HG03439 (cell line): ENCODE measurements around the gene PPP1R12B.
"Not testable (repeated sequence)": the region's sequence is repeated elsewhere in the genome, so short reads cannot be mapped to it uniquely, and the experiment has no call there.

Experiments used
- ATAC-seq: cut with Tn5 transposase; IDR thresholded peaks from one replicate; pipeline ENCODE4 v1.9.1; 2021; ENCODE audit warnings: mild to moderate bottlenecking, moderate library complexity; ENCODE audit not compliant: unreplicated experiment

Gene PPP1R12B

DNA sequence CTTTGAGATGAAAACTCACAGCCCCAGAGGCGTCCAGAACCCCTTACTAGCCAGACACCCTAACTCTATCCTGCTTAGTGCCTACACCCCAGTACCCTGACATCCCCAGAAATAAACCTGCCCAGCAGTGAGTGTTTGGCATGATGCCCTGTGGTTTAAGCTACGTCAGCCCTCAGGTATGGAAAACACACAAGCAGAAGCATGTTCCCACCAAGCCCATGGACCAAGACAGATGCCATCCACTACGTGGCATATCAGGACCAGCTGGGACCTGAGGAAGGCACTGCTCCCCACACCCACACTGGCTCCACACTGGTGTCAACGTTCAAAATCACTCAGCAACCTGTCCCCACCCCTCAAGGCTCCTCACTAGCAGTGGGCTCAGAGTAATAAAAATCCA lies 245.3 kb downstream of the PPP1R12B start:
- no peak for ATAC-seq

GRCh38 chr1:202596638-202597037 lies 248.1 kb downstream of the PPP1R12B start:
- ATAC-seq: no peak

DNA sequence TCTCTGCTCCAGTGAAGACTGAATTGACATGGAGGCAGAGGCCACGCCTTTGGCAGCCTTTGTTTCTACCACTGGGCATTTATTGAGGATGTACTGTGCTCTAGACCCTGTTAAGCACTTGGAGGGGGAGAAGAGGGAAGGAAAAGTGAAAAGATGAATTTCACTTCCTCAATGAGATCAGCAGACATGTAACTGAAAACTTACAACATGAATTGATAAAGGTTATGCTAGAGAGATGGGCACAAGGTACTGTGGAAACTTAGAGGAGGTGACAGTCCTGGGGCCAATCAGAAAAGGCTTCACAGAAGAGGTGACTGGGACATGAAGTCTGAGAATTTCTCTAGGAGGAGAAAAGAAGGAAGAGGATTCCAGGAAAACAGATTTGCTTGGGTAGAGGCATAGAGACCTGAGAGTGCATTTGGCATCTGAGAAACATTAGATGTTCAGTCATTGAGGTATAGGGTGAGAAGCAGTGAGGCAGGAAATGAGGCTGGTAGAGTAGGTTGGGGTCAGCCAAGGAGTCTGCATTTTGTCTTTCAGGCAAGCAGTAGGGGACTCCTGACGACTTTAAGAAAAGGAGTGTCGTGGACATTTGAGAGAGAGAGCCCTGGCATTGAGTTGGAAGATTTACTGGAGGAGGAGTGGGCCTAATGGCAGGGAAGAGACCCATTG lies 248.7 kb downstream of the PPP1R12B start:
- no peak for ATAC-seq

GRCh38 chr1:202599669-202600431 lies 251.4 kb downstream of the PPP1R12B start:
- no peak for ATAC-seq

- no peak for ATAC-seq
Measured at GRCh38 chr1:202600432-202601041, 252.0 kb downstream of the PPP1R12B start.

GRCh38 chr1:202603435-202603834 lies 254.9 kb downstream of the PPP1R12B start:
- ATAC-seq: no peak

- ATAC-seq: no peak
Measured at GRCh38 chr1:202605515-202605914, 257.0 kb downstream of the PPP1R12B start.

GRCh38 chr1:202612036-202612435 lies 263.5 kb downstream of the PPP1R12B start:
- ATAC-seq: not testable (repeated sequence)

DNA sequence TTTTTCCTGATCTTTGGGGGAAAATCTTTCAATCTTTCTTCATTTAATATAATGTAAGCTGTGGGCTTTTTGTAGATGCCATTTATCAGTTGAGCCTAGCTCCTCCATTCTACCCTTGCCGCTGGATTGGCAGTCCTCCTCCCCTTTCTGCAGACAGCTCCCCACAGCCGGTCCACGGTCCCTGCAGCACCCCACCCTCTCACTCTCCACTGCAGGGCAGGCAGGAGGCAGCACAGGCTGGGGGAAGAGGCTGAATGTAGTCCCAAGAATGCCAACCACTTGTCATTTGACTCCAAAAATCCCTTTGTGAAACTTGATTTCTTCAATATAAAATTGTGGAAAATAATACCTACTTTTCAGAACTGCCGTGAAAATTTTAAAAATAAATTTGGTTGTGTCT lies 265.1 kb downstream of the PPP1R12B start:
- ATAC-seq: no peak

DNA sequence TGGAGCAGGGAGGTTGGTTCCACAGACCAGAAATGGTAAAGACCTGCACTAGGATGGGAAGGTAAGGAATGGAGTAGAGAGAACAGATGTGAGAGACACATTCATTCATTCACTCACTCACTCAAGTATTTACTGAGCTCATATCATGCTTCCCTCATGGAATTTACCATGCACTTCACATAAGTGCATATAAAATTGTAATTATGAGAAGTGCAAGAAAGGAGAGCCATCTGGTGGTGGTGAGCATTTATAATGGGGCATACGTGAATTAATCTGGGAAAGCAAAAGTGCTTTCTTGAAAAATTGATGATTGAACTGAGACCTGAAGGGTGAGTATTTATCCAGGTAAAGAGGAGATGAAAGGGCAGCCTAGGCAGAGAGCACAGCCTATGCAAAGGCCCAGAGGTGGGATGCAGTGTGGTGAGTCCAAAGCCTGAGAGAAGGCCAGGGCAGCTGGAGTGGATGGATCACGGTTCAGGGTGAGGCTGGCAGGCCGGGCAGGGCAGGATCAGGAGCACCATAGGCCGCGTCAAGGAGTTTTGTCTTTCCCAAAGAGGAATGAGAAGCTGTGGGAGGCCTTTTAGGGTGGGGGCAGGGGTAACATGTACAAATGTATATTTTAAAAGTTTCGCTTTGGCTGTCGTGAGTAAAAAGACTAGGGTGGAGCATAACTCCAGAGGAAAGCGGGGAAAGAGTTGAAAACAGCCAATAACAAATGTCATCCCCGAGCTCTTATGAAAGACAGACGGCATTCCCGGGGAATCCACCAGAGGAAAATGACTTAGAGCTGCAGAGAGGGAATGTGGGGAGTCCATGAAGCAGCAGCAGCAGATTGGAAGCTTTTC lies 266.1 kb downstream of the PPP1R12B start:
- ATAC-seq: not testable (repeated sequence)

GRCh38 chr1:202615208-202615500 lies 266.7 kb downstream of the PPP1R12B start:
- not testable (repeated sequence) for ATAC-seq

DNA sequence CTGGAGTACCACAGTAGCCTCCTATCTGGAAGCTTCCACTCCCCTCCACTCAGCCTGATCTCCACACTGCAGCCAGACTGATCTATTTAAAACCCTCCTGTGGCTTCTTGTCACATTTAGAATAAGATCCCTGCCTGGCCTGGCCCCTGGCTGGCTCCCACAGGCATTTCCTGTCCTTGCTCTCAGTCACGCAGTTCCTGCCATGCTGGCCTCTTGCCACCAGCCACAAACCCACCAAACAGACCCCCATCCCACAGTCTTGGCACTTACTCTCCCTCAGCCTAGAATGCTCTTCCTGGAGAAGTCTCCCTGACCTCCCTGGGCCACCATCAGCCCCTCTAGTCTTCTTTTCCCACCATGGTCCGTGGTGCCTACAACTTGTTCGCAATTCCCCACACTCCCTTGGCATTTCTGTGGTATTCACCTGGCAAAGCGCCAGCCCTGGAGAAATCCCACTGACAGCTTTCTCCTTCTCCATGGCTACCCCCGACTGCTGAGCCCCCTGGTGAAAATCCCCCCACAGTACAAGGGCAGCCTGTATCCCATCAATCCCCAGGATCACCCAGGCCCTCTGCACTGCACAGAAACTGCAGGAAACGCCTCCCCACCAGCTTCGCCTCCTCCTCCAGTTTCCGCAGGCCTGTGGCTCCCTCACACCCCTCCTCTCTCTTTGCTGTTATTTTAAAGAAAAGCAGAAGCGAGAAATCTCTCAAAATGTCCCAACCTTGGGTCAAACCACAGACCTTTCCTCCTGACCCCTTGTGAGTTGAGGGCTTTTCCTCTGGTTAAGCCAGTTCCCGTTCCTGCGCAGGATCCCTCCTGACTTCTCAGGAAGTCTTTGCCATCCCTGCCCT lies 267.2 kb downstream of the PPP1R12B start:
- ATAC-seq: peak; percentile 71

- ATAC-seq: peak; percentile 27
Measured at GRCh38 chr1:202616355-202616915, 267.9 kb downstream of the PPP1R12B start.

DNA sequence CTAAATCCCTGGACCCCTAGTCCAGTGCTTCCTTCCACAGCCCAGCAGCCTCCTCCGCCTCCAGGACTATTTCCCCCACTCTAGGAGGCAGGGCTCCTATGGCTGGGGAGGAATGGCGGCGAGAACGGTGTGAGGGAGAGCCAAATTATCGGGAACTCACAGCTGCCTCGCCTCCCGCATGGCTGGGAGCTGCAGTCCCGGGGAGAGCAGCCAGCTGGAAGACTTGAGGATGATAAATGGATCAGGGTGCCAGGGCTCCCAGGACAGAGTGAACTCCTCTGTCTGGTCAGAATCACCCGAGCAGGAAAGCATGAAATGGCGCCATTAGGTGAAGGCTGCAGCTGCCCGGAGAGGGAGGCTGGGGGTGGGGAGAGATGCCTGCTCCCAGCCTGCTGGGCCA lies 270.5 kb downstream of the PPP1R12B start:
- not testable (repeated sequence) for ATAC-seq

DNA sequence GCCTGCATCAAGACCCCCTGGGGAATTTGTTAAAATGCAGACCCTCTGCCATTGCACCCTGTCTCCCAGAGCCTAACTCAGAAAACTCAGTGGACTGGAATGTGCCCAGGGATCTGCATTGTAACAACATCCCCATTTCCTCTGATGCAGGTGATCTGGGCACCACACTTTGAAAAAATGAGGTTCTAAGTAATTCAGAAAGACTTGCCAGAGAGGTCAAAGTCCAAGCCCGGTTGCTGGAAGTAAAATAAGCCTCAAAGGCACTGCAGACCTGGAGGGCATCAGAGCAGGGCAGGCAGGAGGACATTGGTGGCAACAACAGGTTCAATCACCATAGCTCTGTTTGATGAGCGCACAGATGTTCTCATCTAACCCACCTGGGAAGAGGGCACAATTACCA lies 271.0 kb downstream of the PPP1R12B start:
- ATAC-seq: no peak

DNA sequence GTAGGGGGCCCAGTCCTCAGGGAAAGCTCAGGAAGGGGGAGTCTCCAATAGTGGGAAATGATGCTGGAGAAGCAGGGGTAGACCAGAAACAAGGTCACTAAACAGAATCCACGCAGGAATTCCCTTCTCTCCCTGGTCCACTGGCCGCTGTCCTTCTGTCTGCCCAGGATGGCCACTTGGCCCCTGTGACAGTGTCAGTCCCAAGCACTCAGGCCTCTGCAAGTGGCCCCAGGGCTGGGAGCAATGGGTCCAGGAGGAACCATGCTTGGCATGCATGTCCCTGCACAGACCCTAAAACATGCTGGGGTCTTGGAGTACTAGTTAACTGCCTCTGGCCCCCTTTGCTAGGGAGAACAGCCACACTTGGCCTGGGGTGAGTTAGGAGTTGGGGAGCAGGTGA lies 271.5 kb downstream of the PPP1R12B start:
- not testable (repeated sequence) for ATAC-seq

- no peak for ATAC-seq
Measured at GRCh38 chr1:202621446-202621845, 272.9 kb downstream of the PPP1R12B start.

- ATAC-seq: no peak
Measured at GRCh38 chr1:202622388-202622787, 273.9 kb downstream of the PPP1R12B start.

GRCh38 chr1:202623075-202623474 lies 274.6 kb downstream of the PPP1R12B start:
- no peak for ATAC-seq

DNA sequence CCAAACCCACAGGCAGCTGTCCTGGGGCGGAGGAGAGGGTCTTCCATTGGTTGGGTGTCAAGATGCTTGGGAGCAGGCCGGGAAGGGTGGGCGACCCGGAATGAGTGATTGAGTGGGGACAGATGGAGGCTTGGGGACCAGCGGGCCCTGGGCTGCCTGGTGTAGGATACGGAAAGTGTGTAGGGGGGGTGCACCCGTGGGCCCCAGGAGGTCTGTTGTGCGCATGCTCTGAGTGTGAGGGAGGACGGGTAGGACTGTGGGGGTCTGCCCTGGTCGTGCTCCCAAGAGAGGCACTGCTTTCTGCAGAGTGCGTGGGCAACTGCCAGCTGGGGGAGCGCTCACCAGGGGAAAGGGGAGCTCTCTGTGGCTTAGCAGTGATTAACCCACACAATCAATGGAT lies 275.0 kb downstream of the PPP1R12B start:
- not testable (repeated sequence) for ATAC-seq
